ENCODE measurements around the gene TUG1.

DNA sequence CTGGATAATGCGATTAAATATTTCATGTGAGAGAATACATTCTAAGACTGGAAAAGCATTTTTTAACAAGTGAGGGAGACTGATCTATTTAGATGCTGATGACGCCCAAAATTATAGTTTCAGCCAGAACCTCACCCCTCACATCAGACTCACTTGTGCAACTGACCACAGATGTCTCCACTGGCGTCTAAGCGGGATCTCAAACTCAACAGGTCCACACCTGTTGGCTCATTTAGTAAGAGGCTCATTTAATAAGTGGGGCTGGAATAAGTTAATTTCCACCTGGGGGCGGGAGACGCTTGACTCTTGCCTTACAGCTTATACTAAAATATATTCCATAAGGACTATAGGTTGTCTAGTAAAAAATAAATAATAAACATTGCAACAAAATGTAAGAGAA, 48.0 kb upstream of the TUG1 start:
- TF ChIP-seq, protein P1, sequence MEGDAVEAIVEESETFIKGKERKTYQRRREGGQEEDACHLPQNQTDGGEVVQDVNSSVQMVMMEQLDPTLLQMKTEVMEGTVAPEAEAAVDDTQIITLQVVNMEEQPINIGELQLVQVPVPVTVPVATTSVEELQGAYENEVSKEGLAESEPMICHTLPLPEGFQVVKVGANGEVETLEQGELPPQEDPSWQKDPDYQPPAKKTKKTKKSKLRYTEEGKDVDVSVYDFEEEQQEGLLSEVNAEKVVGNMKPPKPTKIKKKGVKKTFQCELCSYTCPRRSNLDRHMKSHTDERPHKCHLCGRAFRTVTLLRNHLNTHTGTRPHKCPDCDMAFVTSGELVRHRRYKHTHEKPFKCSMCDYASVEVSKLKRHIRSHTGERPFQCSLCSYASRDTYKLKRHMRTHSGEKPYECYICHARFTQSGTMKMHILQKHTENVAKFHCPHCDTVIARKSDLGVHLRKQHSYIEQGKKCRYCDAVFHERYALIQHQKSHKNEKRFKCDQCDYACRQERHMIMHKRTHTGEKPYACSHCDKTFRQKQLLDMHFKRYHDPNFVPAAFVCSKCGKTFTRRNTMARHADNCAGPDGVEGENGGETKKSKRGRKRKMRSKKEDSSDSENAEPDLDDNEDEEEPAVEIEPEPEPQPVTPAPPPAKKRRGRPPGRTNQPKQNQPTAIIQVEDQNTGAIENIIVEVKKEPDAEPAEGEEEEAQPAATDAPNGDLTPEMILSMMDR (IDR thresholded peaks at IDR 0.05), result no peak
- TF ChIP-seq, protein P2, sequence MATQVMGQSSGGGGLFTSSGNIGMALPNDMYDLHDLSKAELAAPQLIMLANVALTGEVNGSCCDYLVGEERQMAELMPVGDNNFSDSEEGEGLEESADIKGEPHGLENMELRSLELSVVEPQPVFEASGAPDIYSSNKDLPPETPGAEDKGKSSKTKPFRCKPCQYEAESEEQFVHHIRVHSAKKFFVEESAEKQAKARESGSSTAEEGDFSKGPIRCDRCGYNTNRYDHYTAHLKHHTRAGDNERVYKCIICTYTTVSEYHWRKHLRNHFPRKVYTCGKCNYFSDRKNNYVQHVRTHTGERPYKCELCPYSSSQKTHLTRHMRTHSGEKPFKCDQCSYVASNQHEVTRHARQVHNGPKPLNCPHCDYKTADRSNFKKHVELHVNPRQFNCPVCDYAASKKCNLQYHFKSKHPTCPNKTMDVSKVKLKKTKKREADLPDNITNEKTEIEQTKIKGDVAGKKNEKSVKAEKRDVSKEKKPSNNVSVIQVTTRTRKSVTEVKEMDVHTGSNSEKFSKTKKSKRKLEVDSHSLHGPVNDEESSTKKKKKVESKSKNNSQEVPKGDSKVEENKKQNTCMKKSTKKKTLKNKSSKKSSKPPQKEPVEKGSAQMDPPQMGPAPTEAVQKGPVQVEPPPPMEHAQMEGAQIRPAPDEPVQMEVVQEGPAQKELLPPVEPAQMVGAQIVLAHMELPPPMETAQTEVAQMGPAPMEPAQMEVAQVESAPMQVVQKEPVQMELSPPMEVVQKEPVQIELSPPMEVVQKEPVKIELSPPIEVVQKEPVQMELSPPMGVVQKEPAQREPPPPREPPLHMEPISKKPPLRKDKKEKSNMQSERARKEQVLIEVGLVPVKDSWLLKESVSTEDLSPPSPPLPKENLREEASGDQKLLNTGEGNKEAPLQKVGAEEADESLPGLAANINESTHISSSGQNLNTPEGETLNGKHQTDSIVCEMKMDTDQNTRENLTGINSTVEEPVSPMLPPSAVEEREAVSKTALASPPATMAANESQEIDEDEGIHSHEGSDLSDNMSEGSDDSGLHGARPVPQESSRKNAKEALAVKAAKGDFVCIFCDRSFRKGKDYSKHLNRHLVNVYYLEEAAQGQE (IDR thresholded peaks at IDR 0.05; ENCODE audit: low read depth, low read length), result no peak
- TF ChIP-seq GABPA (IDR thresholded peaks at IDR 0.05; ENCODE audit: low read depth) (no peak), MXI1 (IDR thresholded peaks at IDR 0.05; ENCODE audit: low read depth, low read length) (no peak), NFIC (IDR thresholded peaks at IDR 0.05; ENCODE audit: borderline replicate concordance) (no peak), RXRA (IDR thresholded peaks at IDR 0.05; ENCODE audit: borderline replicate concordance, low read depth) (no peak), POLR2AphosphoS5 (IDR thresholded peaks at IDR 0.05; ENCODE audit: low read depth, low read length) (no peak), TAF1 (IDR thresholded peaks at IDR 0.05; ENCODE audit: borderline replicate concordance, low read depth, low read length) (no peak), ELF1 (IDR thresholded peaks at IDR 0.05) (no peak)
